Gastroesophageal sphincter (tissue), 3 donors: ENCODE measurements around the gene MOV10.

Source experiments
- CTCF ChIP-seq, 4 experiments: fragments of 200-600 bp in 2 of 4; fragments of 450-650 bp in 2 of 4; sonication (generic) in 1 of 4; IDR thresholded peaks; one replicate each; pipeline ENCODE4 v1.5.1; 2017 to 2019; ENCODE audit warnings: antibody characterized with exemption in 4 of 4, mild to moderate bottlenecking in 2 of 4, moderate library complexity in 2 of 4
- POLR2A ChIP-seq, 2 donors: fragments of 450-650 bp; IDR thresholded peaks; one replicate each; pipeline ENCODE4 v1.6.1; 2017; ENCODE audit warnings: antibody characterized with exemption in 2 of 2, mild to moderate bottlenecking in 2 of 2, moderate library complexity in 1 of 2

GRCh38 chr1:112694363-112694929, 20.0 kb downstream of the MOV10 start:
- TF ChIP-seq CTCF (IDR thresholded peaks at IDR 0.05) (no peak), POLR2A (IDR thresholded peaks at IDR 0.05) (no peak)
